ENCODE measurements around the gene FBXO11.
A peak's percentile ranks its signal among the peaks of the same experiment; 100 is the strongest.

Gene FBXO11

DNA sequence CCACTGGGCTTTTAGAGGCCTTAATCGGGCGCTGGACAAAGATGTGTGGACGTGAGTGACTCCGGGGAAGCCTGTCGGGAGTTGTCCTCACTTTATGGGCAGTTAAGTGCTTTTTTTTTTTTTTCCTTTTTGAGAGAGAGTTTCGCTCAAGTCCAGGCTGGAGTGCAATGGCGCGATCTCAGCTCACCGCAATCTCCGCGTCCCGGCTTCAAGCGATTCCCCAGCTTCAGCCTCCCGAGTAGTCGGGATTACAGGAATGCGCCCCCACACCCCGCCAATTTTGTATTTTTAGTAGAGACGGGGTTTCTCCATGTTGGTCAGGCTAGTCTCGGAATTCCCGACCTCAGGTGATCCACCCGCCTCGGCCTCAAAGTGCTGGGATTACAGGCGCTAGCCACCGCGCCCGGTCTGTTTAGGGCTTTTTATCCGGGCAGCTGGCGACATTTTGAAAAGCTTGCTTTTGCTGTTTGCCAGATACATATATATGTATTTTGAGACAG, 121.9 kb downstream of the FBXO11 start:
- no peak for DNase-seq (ENCODE audit: low read depth in 1 of 2, low spot score in 1 of 2)

DNA sequence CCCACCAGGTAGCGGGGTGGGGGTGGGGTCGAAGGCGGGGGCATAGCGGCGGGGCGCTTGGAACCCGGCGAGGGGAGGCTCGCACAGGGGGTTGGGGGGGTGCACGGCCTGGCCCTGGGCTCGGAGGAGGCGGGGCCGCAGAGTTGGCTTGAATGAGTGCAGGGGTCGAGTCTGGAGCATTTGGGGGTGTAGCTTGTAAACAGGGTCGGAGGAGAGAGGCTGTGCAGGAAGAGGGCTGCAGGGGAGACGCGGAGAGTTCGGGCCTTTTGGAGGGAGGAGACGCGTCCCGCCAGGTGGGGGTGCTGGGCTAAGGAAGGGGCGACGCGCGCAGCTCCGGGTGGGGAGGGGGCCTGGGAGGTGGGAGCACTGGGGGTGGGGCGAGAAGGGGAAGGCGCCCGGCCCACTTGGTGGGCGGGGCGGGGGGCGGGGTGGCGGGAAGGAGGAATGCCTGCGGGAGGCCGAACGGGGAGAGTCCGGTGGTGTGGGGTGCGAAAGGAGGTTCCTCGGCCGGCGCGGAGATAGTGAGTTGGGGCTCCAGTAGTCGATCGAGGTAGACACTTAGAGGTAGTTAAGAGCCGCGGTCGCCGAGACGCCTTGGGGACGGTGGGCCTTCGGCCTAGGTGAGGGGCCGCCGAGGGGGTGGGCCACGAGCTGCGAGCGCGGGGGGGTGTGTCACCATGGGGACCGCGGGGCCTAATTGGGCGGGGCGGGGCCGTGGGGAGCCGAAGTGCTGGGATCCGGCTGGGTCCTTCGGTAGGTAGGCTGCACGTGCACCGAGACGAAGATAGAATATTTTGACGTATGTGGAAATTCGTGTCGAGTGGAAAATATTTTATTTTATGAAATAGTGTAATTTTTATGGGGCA, 122.6 kb downstream of the FBXO11 start:
- peak; percentile 24 to 32 for DNase-seq (ENCODE audit: low read depth in 1 of 2, low spot score in 1 of 2)

DNA sequence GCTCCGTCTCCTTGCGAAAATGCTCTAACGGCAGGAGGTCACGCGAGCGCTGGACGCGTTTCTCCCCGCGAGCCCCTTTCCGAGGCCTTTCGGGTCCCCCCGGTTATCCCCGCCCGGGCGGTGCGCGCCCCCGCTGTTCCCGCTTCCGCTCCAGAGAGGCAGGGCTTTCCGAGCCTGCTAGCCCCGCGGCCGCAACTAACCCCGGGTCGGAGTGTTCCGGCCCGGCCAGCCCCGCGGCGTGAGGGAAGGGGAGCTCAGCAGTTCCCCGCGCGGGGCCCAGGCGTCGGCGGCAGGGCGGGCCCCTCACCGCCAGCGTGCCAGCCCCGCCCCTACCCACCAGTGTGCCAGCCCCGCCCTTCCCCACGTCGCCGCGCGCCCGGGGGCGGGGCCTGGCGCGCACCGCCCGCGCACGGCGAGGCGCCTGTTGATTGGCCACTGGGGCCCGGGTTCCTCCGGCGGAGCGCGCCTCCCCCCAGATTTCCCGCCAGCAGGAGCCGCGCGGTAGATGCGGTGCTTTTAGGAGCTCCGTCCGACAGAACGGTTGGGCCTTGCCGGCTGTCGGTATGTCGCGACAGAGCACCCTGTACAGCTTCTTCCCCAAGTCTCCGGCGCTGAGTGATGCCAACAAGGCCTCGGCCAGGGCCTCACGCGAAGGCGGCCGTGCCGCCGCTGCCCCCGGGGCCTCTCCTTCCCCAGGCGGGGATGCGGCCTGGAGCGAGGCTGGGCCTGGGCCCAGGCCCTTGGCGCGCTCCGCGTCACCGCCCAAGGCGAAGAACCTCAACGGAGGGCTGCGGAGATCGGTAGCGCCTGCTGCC, 123.4 kb downstream of the FBXO11 start, which contains the start of gene MSH6:
Gene MSH6 (plus strand): TSS at position 475 of the 815 bp plus-strand sequence. CDS start 89 bp downstream, at position 564.
- peak; percentile 73 to 81 for DNase-seq (ENCODE audit: low read depth in 1 of 2, low spot score in 1 of 2)

DNA sequence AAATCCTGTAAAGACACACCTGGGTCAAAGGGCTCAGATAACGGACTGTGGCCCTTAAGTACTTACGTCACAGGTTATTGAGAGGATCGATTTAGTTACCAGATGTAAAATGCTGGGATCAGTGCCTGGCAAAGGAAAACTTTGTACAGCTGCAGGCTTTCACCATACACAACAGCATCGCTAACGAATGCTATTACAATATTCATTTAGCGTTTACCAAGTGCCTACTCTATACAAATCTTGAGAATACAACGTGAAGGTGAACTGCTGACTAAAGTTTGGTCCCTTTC, 124.0 kb downstream of the FBXO11 start:
- DNase-seq (ENCODE audit: low read depth in 1 of 2, low spot score in 1 of 2) = no peak

DNA sequence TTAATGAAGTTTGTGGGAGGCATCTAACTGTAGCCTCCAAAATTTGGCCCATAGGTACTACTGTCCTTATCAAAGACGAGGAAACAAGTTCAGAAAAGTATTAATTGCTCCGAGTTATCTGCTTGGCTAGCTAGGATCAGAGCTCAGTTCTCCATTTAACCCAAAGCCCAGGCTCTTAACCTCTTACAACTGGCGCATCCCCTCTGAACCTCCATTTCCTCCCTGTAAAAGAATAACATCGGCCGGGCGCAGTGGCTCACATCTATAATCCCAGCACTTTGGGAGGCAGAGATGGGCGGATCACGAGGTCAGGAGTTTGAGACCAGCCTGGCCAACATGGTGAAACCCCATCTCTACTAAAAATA, 126.9 kb downstream of the FBXO11 start:
- no peak for DNase-seq (ENCODE audit: low read depth in 1 of 2, low spot score in 1 of 2)

DNA sequence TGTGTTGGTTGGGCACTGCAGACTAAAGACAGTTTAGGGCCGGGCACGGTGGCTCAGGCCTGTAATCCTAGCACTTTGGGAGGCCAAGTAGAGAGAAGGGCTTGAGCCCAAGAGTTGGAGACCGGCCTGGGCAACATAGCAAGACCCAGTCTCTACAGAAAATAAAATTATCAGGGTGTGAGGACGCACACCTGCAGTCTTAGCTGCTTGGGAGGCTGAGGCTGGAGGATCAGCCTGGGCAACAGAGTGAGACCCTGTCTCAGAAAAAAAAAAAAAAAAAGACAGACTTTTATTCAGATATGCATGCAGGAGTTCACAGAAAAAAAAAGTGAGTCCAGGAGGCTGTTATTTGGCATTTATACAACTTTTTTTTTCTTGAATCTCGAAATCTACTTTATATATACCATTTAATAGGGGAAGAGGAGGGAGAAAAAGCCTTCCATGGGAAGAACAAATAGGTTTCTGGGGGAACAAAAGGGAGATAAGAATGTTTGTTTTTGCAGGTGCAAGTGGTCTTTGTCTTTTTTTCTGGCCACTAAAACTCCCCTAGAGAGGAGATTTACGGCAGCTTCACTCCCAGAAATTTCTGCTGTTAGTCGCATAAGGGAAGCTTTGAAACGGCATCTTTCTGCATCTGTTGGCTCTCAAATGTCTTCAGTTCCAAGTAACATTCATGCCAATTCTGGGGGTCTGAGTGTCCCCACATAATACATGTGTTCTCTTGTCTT, 127.4 kb downstream of the FBXO11 start:
- DNase-seq (ENCODE audit: low read depth in 1 of 2, low spot score in 1 of 2) = no peak

DNA sequence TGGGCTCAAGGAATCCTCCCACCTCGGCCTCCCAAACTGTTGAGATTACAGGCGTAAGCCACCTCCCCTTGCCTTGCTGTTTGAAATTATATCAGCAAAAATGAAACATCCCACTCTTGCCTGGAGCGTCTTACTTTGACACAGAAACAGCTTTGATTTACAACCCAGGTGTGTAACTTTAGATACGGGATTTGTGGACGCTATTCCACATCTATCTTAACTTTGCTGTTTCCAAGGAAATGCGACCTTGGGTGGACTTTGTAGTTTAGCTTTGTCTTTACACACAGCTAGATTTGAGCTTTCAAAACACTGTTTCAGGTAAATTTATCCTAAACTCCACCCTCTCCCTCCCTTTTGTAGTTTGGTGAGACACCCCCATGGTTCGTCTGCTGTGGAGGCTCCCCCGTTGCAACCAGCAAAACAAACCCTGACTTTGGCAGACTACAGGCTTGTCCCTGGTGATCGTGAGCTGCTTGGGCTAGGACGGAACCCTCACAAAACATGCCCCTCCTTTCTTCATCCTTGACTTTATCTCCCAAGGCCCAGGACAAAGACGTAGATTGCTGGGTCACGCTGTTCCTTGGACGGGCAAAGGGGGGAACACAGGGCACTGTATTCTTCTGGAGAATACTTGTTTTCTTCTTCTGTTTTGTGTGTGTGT, 128.9 kb downstream of the FBXO11 start:
- no peak for DNase-seq (ENCODE audit: low read depth in 1 of 2, low spot score in 1 of 2)

DNA sequence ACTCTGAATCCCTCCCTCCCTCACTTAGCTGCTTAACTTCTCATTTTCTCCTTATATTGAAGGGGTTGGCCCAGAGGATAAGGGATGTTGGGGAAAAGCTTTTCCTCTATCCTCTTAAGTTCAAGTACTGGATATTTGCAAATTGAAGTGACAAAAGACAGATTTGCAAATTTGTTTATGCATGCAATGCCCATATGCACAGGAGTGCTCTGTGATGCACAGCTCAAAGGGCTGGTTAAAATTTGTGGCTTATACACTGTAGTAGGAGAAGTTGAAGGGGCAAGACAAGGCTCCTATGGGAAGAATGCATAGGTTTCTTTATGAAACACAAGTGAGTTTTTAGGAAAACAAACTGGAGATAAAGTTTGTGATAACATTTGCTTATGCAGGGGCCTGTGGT, 131.7 kb downstream of the FBXO11 start:
- DNase-seq (ENCODE audit: low read depth in 1 of 2, low spot score in 1 of 2) = no peak

DNA sequence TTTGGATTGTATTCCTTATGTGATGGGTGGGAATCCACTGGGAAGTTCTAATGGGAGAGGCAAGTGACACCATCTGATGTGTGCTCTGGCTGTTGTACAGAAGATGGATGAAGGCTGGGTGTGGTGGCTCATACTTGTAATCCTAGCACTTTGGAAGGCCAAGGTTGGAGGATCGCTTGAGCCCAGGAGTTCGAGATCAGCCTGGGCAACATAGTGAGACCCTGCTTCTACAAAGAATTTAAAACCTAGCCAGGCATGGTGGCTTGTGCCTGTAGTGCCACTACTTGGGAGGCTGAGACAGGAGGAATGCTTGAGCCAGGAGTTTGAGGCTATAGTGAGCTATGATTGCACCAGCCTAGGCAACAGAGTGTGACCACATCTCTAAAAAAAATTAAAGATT, 134.0 kb downstream of the FBXO11 start:
- no peak for DNase-seq (ENCODE audit: low read depth in 1 of 2, low spot score in 1 of 2)

DNA sequence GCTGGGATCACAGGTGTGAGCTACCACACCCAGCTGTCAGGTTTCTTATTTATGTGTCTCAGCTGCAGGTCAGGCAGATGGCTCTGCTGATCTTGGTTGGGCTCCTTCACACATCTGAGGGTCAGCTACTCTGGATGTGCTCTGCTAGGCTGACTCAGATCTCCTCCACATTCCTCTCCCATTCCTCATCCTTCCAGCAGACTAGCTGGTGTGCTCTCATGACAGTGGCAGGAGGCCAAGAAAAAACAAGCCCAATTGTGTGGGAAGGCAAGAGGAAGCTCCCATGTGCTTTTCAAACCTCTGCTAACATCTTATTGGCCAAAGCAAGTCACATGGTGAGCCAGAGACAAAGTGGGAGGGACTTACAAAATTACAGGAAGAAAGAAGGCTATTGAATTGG, 135.1 kb downstream of the FBXO11 start:
- DNase-seq (ENCODE audit: low read depth in 1 of 2, low spot score in 1 of 2) = no peak

DNA sequence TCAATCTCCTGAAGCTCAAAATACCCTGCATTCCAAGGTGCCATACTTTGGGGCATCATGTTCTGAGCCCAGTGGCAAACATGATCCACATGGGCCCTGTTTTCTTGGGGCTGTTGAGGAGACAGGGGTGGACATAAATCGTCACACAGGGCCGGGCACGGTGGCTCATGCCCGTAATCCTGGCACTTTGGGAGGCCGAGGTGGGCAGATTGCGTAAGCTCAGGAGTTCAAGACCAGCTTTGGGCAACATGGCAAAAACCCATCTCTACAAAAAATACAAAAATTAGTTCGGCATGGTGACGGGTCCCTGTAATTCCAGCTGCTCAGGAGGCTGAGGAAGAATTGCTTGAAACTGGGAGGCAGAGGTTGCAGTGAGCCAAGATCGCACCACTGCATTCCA, 137.0 kb downstream of the FBXO11 start:
- DNase-seq (ENCODE audit: low read depth in 1 of 2, low spot score in 1 of 2) = no peak

DNA sequence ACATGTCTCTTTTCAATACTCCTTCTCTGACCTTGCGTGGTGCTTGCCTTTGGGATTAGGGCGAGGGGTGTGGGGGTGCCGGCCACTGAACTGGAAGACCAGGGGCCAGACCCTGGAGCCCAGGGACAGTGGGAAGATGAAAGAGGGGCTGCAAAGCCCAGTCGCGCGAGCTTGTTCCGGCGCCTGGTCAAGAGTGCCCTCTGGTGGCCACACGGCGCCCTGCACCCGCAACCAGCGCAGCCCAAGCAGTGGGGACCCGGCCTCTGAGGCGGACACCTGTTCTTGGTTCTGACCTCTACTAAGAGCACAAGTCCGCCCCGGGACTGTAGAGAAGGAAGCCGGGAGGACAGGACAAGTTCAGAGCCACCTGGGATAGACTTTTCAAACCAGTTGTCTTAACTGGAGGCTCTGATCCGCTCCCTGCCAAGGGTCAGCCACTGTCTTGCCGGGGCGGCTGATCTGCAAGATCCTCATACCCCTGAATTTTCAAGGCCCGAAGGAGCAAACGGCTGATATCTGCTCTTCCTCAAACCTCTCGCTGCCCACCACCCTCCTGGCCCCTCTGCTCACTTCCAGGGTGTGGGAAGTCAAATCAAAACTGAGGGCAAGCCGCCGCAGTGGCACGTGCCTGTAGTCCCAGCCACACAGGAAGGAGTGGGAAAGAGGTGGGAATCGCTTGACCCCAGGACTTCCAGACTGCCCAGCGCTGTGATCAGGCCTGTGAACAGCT, 138.3 kb downstream of the FBXO11 start:
- peak; percentile 48 to 71 for DNase-seq (ENCODE audit: low read depth in 1 of 2, low spot score in 1 of 2)

DNA sequence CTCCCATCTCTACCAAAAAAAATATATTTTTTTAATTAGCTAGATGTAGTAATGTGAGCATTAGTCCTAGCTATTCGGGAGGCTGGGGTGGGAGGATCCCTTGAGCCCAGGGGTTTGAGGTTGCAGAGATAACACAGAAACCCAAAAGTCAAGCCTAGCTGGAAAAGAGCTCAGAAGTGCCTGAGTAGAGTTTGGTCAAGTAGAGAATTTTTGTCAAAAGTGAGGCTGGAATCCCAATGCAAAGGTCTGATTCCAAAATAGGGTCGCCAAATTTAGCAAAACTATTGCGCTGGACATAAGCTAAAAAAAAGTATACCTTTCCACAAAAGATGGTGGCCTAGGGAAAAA, 138.8 kb downstream of the FBXO11 start:
- DNase-seq (ENCODE audit: low read depth in 1 of 2, low spot score in 1 of 2) = no peak

DNA sequence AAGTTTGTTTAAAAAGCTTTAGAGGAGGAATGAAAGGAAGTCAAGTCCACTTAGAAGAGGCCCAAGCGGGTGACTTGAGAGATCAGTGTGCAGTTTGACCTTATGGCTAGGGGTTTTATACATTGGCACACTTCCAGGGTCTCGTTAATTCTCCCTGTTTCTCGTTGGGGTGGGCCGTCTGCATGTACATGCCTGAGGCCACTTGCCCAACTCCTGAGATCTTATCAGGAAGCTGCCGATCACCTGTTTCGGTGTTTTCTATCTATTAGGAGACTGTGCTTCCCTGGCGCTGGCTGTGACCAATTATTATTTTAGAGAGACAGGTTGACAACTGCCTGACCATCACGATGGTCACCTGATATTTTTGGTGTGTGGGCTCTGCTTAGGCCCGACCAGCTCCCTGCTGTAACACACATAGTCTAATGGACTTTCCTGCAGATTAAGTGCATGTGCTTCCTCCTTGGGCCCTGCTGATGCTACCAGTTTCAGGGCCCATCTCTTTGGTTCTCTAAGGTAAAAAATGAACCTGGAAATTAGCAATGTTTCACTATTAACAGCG, 154.4 kb downstream of the FBXO11 start:
- DNase-seq (ENCODE audit: low read depth in 1 of 2, low spot score in 1 of 2) = no peak

DNA sequence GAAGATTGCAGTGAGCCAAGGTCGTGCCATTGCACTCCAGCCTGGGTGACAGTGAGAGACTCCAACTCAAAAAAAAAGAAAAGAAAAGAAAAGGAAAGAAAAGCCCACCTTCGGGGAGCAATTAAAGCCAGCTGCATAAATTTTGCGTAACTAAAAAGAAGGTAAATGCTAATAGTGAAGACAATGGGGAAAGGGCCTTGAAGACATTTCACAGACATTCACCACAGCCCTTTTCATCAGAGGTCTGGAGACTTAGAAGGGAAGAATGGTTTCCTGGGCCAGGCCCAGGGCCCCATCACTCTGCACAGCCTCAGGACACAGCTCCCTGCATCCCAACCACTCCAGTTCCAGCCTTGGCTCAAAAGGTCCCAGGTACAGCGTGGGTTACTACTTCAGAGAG, 158.4 kb downstream of the FBXO11 start:
- DNase-seq (ENCODE audit: low read depth in 1 of 2, low spot score in 1 of 2) = no peak

DNA sequence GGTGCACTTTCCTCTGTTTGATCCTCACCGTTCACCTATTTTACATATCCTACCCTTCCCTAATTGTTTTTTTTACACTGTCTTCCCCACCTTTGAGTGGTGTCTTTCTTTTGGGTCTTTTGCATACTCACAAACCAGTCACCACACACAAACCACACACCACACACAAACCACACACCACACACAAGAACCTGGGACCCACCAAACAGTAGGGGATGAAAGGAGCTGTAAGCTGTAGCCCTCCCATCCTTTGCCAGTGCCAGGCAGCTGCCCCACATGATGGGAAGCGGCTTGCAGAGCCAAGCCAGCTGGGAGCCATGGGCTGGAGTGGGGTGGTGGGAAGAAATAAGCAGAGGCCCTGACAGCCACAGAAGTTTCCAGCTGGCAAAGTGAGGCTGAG, 162.2 kb downstream of the FBXO11 start:
- DNase-seq (ENCODE audit: low read depth in 1 of 2, low spot score in 1 of 2) = no peak

DNA sequence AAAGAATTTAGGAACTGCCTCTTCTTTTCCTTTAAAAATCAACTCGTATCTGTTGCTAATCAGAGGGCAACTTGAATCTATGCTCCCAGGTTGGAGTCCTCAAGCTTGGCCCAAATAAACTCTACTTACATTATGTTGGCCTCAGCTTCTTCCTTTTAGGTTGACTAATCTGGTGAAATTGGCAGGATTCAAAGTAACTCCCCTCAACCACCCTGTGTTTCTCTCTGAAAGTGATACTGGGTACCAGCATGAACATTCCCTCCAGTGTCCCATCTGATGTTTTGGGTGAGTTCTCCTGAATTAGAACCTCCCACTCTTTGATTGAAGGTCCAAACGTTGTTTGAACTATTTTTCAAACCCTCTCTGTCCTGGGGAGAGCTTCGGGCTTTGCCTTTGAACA, 164.7 kb downstream of the FBXO11 start:
- no peak for DNase-seq (ENCODE audit: low read depth in 1 of 2, low spot score in 1 of 2)

DNA sequence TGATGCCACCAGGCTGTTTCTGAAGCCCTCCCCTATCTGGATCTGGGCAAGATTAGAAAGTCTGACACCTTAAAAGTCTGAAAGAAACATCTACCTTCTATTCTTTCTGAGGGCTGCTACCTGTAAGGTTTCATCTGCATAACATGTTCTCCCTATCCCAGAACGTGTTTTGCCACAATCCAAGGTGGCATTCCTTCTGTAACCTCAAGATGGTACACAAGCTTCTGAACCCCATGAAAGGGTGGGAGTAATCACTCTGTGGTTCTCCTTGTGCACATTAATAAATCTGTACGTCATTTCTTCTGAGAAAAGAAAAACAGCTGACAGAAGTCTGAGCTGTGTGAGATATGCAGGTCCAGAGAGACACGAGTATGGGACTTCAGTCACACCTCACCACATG, 165.2 kb downstream of the FBXO11 start:
- DNase-seq (ENCODE audit: low read depth in 1 of 2, low spot score in 1 of 2) = no peak
